ENCODE measurements around the gene ARPC1B. TPM values are rescaled to one million over a fixed set of nuclear protein-coding genes. Genes with fewer than 3 reads are reported as not detected.
"Not testable (repeated sequence)": the region's sequence is repeated elsewhere in the genome, so short reads cannot be mapped to it uniquely, and the experiment has no call there.

The ARPC1B gene
- total RNA-seq, 4 donors from 2014 or later = 24.7 to 38.7 (median 30.8) TPM

DNA sequence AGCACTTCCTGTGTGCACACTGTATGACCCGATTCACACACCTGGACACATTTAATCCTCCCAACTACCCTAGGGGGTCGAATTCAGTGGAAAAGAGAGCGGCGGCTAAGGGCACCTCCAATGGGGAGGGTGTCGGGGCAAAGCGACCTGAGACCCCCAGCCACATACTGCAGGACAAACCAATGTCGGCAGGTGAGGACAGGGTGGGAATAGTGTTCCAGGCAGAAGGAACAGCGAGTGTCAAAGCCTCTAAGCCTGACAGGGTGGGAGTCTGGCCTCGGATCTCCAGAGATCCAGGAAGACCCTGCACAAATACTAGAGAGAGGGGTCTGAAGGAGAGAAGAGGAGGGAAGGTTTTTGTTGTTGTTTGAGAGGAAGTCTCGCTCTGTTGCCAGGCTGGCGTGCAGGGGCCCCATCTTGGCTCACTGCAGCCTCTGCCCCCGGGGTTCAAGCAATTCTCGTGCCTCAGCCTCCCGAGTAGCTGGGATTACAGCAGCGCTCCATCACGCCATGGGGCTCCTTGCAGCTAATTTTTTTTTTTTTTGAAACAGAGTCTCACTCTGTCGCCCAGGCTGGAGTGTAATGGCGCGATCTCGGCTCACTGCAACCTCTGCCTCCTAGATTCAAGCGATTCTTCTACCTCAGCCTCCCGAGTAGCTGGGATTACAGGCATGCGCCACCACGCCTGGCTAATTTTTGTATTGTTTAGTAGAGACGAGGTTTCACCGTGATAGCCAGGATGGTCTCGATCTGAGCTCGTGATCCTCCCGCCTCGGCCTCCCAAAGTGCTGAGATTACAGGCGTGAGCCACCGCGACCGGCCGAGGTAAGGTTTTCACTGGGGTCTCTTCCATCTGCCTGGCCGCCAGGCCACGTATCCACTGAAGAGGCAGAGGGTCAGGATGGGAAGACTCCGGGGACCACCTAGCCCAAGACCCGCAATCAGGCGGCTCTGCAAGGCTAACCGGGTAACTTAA lies 1.2 kb upstream of the ARPC1B start:
- DNase-seq = no peak
- Histone ChIP-seq H3K36me3 (no peaks in the 10 kb centered on the region), H3K4me1 (peaks cover 0 to 9% of the 10 kb centered on the region in 2 donors), H3K27me3 (no peaks in the 10 kb centered on the region), H3K9me3 (no peaks in the 10 kb centered on the region), H3K27ac (peak overlapping the region; percentile 61 to 83 (median 78)), H3K4me3 (peak overlapping the region; percentile 68 to 93 (median 74))
- no peak for ATAC-seq
- TF ChIP-seq POLR2A (IDR thresholded peaks at IDR 0.05) = no peak
- TF ChIP-seq, protein P1, sequence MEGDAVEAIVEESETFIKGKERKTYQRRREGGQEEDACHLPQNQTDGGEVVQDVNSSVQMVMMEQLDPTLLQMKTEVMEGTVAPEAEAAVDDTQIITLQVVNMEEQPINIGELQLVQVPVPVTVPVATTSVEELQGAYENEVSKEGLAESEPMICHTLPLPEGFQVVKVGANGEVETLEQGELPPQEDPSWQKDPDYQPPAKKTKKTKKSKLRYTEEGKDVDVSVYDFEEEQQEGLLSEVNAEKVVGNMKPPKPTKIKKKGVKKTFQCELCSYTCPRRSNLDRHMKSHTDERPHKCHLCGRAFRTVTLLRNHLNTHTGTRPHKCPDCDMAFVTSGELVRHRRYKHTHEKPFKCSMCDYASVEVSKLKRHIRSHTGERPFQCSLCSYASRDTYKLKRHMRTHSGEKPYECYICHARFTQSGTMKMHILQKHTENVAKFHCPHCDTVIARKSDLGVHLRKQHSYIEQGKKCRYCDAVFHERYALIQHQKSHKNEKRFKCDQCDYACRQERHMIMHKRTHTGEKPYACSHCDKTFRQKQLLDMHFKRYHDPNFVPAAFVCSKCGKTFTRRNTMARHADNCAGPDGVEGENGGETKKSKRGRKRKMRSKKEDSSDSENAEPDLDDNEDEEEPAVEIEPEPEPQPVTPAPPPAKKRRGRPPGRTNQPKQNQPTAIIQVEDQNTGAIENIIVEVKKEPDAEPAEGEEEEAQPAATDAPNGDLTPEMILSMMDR (IDR thresholded peaks at IDR 0.05 in 4 of 5, conservative IDR thresholded peaks at IDR 0.05 in 1 of 5) = no peak
- intact Hi-C loops (cut with DNase I; ENCODE audit: low total_unique reads) = no loop called here
- in situ Hi-C loops (cut with MboI; ENCODE audit: low sequenced_read_pairs in 4 of 4) = no loop called here

DNA sequence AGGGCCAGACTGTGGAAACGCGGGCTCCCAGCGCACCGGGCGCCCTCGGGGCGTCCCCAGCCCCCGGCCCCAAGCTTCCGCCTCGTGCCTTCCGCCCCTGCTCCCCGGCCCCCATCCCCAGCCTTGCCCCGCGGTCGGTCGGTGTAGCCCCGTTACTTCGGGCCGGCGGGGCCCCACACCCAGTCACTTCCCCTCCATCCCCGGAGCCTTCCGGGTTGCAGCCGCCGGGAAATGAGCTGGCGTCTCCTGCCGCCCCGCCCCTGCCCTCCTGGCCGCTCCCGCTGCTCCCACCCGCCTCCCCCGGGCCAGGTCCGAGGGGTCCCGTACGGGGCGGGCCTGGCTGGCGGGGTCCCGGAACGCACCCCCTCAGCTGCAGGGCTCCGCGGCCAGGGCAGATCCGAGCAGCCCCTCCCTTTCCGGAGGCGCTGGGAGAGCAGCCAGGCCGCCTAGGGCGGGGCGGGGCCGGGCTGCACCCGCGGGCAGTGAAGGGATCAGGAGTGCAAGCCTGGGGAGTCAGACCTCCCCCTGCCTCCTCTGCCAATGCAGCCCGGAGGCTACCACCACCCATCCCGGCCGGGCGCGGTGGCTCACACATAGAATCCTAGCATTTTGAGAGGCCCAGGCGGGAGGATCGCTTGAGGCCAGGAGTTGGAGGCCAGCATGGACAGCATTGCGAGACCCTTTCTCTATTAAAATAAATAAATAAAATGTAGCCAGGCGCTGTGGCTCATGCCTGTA lies 709 bp downstream of the ARPC1B start:
- TF ChIP-seq, protein P1 (IDR thresholded peaks at IDR 0.05 in 4 of 5, conservative IDR thresholded peaks at IDR 0.05 in 1 of 5) = no peak
- TF ChIP-seq POLR2A (IDR thresholded peaks at IDR 0.05) = no peak
- H3K4me3 ChIP-seq = peak overlapping the region; percentile 68 to 93 (median 74)
- no peaks in the 10 kb centered on the region for H3K27me3 ChIP-seq
- peak overlapping the region; percentile 61 to 83 (median 78) for H3K27ac ChIP-seq
- intact Hi-C loops (cut with DNase I; ENCODE audit: low total_unique reads) (loop anchor here (1.0 kb wide), 1 partner anchor 33 kb away; the partner anchor contains the start of genes BUD31 and PDAP1), in situ Hi-C loops (cut with MboI; ENCODE audit: low sequenced_read_pairs in 4 of 4) (no loop called here)
- peak; percentile 48 to 55 for ATAC-seq
- DNase-seq = peak; percentile 26 to 63
- H3K36me3 ChIP-seq = no peaks in the 10 kb centered on the region
- no peaks in the 10 kb centered on the region for H3K9me3 ChIP-seq
- H3K4me1 ChIP-seq = peaks cover 6 to 20% of the 10 kb centered on the region in 2 donors

DNA sequence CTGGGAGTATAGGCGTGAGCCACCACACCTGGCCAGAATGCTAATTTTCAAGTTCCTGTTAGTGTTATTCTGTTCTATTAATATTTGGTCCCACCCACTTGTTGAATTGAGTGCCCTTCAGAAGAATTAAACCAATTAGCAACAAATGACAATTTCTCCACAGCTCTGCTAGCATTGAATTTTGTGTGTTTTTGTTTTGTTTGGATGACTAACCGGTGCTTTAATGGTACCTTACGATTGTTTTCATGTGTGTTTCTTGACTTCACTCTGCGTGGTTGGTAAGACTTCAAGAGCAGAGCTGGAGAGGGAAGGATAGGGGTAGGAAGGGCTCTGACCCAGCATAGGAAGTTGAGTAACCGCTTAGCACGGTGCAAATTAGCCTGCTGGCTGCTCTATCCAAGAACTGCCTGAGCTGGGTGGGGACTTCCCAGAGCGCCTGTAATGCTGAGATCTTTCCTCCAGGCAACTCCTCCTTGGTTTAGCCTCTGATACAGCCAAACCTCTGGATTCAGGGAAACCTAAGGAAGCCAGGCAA lies 4.6 kb downstream of the ARPC1B start:
- Histone ChIP-seq H3K27me3 (no peaks in the 10 kb centered on the region), H3K9me3 (no peaks in the 10 kb centered on the region), H3K27ac (peak overlapping the region; percentile 74 to 77 (median 75)), H3K4me1 (peaks cover 8 to 25% of the 10 kb centered on the region in 2 donors), H3K36me3 (no peaks in the 10 kb centered on the region), H3K4me3 (peak overlapping the region in 2 of 4 donors; percentile 14 to 16)
- in situ Hi-C loops (cut with MboI; ENCODE audit: low sequenced_read_pairs in 4 of 4) = no loop called here
- TF ChIP-seq, protein P1 (IDR thresholded peaks at IDR 0.05 in 4 of 5, conservative IDR thresholded peaks at IDR 0.05 in 1 of 5) = no peak
- no peak for TF ChIP-seq POLR2A (IDR thresholded peaks at IDR 0.05)
- peak; percentile 52 to 67 for DNase-seq
- intact Hi-C loops (cut with DNase I; ENCODE audit: low total_unique reads) = no loop called here
- peak; percentile 65 to 67 for ATAC-seq

DNA sequence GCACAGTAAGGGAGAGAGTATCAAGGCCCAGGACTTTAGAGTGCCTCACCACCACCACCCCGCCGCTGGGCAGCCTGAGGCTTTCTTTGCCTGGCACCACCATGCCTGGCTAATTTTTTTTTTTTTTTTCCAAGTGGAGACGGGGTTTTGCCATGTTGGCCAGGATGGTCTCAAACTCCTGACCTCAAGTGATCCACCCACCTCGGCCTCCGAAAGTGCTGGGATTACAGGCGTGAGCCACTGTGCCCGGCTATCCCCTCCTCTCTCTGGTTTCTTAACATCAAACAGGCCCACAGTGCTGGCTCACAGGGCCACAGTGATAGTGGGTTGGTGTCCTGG lies 5.1 kb downstream of the ARPC1B start:
- Histone ChIP-seq H3K27ac (peak overlapping the region; percentile 74 to 77 (median 75)), H3K4me3 (peak overlapping the region; percentile 14 to 34 (median 18)), H3K4me1 (peaks cover 8 to 25% of the 10 kb centered on the region in 2 donors)
- H3K9me3 ChIP-seq; intact Hi-C loops (cut with DNase I; ENCODE audit: low total_unique reads); H3K36me3 ChIP-seq; H3K27me3 ChIP-seq; in situ Hi-C loops (cut with MboI; ENCODE audit: low sequenced_read_pairs in 4 of 4); DNase-seq; ATAC-seq: not testable (repeated sequence)
